ENCODE measurements around the gene LHX1. TPM values are rescaled to one million over a fixed set of nuclear protein-coding genes. Genes with fewer than 3 reads are reported as not detected.

LHX1 gene
- total and polyA plus RNA-seq, 2 of the 8 experiments (the other 6 are each of a cell fraction or from before 2014, with no cell fraction given), result 0.26 to 0.93 TPM

DNA sequence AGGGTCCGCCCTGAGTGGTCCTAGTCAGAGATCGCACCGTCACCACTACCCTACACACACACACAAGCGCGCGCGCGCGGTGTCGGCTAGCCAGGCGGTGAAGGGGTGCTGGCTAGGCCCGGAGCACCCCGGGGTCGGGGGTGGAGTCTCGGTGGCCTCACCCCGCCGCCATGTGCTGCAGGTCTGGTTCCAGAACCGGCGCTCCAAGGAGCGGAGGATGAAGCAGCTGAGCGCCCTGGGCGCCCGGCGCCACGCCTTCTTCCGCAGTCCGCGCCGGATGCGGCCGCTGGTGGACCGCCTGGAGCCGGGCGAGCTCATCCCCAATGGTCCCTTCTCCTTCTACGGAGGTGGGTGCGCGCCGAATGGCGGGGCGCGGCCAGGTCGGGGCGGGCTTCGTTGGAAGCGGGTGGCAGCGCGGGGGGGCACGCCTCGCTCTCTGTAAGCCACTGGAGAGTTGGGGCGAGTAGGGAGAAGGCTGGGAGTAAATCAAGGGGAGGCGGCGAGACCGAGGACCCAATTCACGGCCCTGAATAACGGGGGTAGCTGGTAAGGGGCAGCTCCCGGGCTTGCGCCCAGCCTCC, 4.8 kb downstream of the LHX1 start:
- peaks cover 92 to 100% (median 96%) of the 10 kb centered on the region in 4 experiments for H3K27me3 ChIP-seq (replicated peaks in 1 of 4; ENCODE audit: control insufficient read depth in 3 of 4, extremely low read depth in 1 of 4, insufficient read depth in 3 of 4, low read length in 3 of 4)
- peak overlapping the region; percentile 95; the same call in 1 of the 2 replicates for H2BK15ac ChIP-seq (ENCODE audit: low read length)
- H3K4ac ChIP-seq (replicated peaks; ENCODE audit: insufficient read length, low read depth, low read length), result no peak overlapping the region
- TF ChIP-seq ATF3 (IDR thresholded peaks at IDR 0.05; ENCODE audit: insufficient read depth, low read depth, low read length) (no peak), JUND (IDR thresholded peaks at IDR 0.05; ENCODE audit: low read length) (no peak), KDM4A (IDR thresholded peaks at IDR 0.05; ENCODE audit: low read depth, low read length, severe bottlenecking) (peak; percentile 50), FOSL1 (IDR thresholded peaks at IDR 0.05; ENCODE audit: insufficient read depth, low read depth, low read length) (no peak), EZH2 (IDR thresholded peaks at IDR 0.05; ENCODE audit: low read depth, low read length, severe bottlenecking) (peak; percentile 92), POLR2AphosphoS5 (IDR thresholded peaks at IDR 0.05; ENCODE audit: low read depth, low read length) (no peak), RNF2 (IDR thresholded peaks at IDR 0.05; ENCODE audit: borderline replicate concordance, low read depth, low read length, missing control alignments, poor library complexity, severe bottlenecking) (peak; percentile 71), SP1 (IDR thresholded peaks at IDR 0.05; ENCODE audit: low read depth, low read length) (0 out of 2 replicates have a peak, but pooled peaks have one; percentile 13), NRF1 (IDR thresholded peaks at IDR 0.05; ENCODE audit: low read depth, low read length) (no peak), KDM5A (IDR thresholded peaks at IDR 0.05; ENCODE audit: low read length) (no peak), SUZ12 (IDR thresholded peaks at IDR 0.05; ENCODE audit: low read length) (peak; percentile 97)
- H3K56ac ChIP-seq (replicated peaks; ENCODE audit: insufficient read length, low read depth, low read length), result no peak overlapping the region
- H4K8ac ChIP-seq (ENCODE audit: extremely low read depth, insufficient read depth, low read length), result peak overlapping the region; percentile 1; the same call in 1 of the 2 replicates
- no peaks in the 10 kb centered on the region for H3K79me2 ChIP-seq (ENCODE audit: control insufficient read depth in 1 of 2, insufficient read depth in 2 of 2, low read length in 2 of 2)
- no peak overlapping the region for H2BK20ac ChIP-seq (ENCODE audit: low read length)
- no peak overlapping the region for H2BK5ac ChIP-seq (ENCODE audit: low read depth, low read length)
- H3K4me2 ChIP-seq (ENCODE audit: insufficient read depth in 1 of 2, low read depth in 2 of 2, low read length in 2 of 2), result peak overlapping the region; percentile 70 to 88
- no peaks in the 10 kb centered on the region; a peak in 1 of 4 replicates for H3K9me3 ChIP-seq (ENCODE audit: insufficient read depth in 2 of 2, low read depth in 1 of 2, low read length in 1 of 2)
- DNase-seq (ENCODE audit: low read depth in 1 of 2, low spot score in 2 of 2), result peak in 1 of 2 experiments; percentile 80
- H2AK5ac ChIP-seq (ENCODE audit: low read depth, low read length), result peak overlapping the region; percentile 97; the same call in 1 of the 2 replicates
- no peak overlapping the region for H3K14ac ChIP-seq (ENCODE audit: insufficient read length)
- no peak overlapping the region for H2AFZ ChIP-seq (ENCODE audit: low read length)
- FAIRE-seq, result no peak
- peaks cover 7 to 63% (median 51%) of the 10 kb centered on the region in 4 experiments for H3K4me1 ChIP-seq (replicated peaks in 1 of 4; ENCODE audit: control insufficient read depth in 3 of 4, insufficient read depth in 4 of 4, low read length in 3 of 4)
- peaks cover 10 to 28% of the 10 kb centered on the region in 2 experiments for H4K20me1 ChIP-seq (replicated peaks in 1 of 2; ENCODE audit: control insufficient read depth in 1 of 2, insufficient read depth in 2 of 2, low read length in 2 of 2)
- no peak overlapping the region for H4K91ac ChIP-seq (replicated peaks; ENCODE audit: insufficient read length, low read length)
- H2BK120ac ChIP-seq (replicated peaks; ENCODE audit: low read depth, low read length), result no peak overlapping the region
- no peak overlapping the region for H4K5ac ChIP-seq (ENCODE audit: insufficient read length, low read depth, low read length)
- peak overlapping the region; percentile 89 for H2BK12ac ChIP-seq (ENCODE audit: low read depth, low read length)
- H3K27ac ChIP-seq (ENCODE audit: low read depth, low read length), result no peak overlapping the region
- H3K79me1 ChIP-seq (ENCODE audit: low read depth, low read length), result no peaks in the 10 kb centered on the region
- 2% methylated on average over 37 of the region's 57 CpGs; no CpG with 5 or more reads in 1 of the 2 experiments for WGBS, 2 experiments (ENCODE audit: extremely low coverage in 1 of 2, insufficient coverage in 1 of 2, insufficient read length in 1 of 2, insufficient replicate concordance in 2 of 2, low coverage in 1 of 2, low lambda C conversion rate in 2 of 2, missing lambda C conversion rate in 1 of 2)
- no peak overlapping the region for H3K9ac ChIP-seq (replicated peaks in 1 of 4; ENCODE audit: extremely low read depth in 1 of 4, low read depth in 3 of 4, low read length in 3 of 4)
- ChIA-PET POLR2A (ENCODE audit: partially characterized antibody) (interaction anchor here (5.9 kb wide), 1 partner anchor 9 kb away, joined by 45 read pairs; no protein-coding TSS in a partner anchor), CTCF (ENCODE audit: partially characterized antibody) (interaction anchor here (0.9 to 2.1 kb wide), 3 partner anchors 11 to 105 kb away, joined by 3 to 5 read pairs (median 4); no protein-coding TSS in a partner anchor)
- H3K23ac ChIP-seq (ENCODE audit: insufficient read length), result no peak overlapping the region
- peak overlapping the region in 2 of 4 experiments; percentile 7 to 54; a peak in 2 of 8 replicates for H3K4me3 ChIP-seq (ENCODE audit: extremely low read depth in 1 of 4, insufficient read depth in 2 of 4, low read depth in 3 of 4, low read length in 4 of 4)
- H3K23me2 ChIP-seq (ENCODE audit: low read depth, low read length), result peaks cover 5% of the 10 kb centered on the region; the same call in 1 of the 2 replicates
- H3K18ac ChIP-seq (ENCODE audit: extremely low read depth, low read length), result no peak overlapping the region; the same call in 1 of the 2 replicates
- peaks cover 0 to 13% (median 0%) of the 10 kb centered on the region in 4 experiments; a peak in 1 of 8 replicates for H3K36me3 ChIP-seq (ENCODE audit: control insufficient read depth in 2 of 4, insufficient read depth in 4 of 4, low read length in 3 of 4)

Measured in H1 (cell line).